ENCODE results near the gene CHAT.
"Not testable (repeated sequence)": the region's sequence is repeated elsewhere in the genome, so short reads cannot be mapped to it uniquely, and the experiment has no call there.

Gene CHAT

GRCh38 chr10:49654036-49654693 is 40.3 kb downstream of the CHAT start:
- DNase-seq: no peak

GRCh38 chr10:49655099-49655498 is 41.3 kb downstream of the CHAT start:
- no peak for DNase-seq

- DNase-seq: no peak
Observed at GRCh38 chr10:49656845-49657493, 43.1 kb downstream of the CHAT start.

- no peak for DNase-seq
Observed at GRCh38 chr10:49657606-49658005, 43.8 kb downstream of the CHAT start.

- DNase-seq: no peak
Observed at GRCh38 chr10:49661140-49661856, 47.5 kb downstream of the CHAT start.

- no peak for DNase-seq
Observed at GRCh38 chr10:49662169-49662830, 48.5 kb downstream of the CHAT start.

- DNase-seq: no peak
Observed at GRCh38 chr10:49663596-49663995, 49.8 kb downstream of the CHAT start.

GRCh38 chr10:49664006-49664841 is 50.4 kb downstream of the CHAT start:
- DNase-seq: no peak

- no peak for DNase-seq
Observed at GRCh38 chr10:49664842-49665355, 51.1 kb downstream of the CHAT start.

- DNase-seq: no peak
Observed at GRCh38 chr10:49666054-49666615, 52.3 kb downstream of the CHAT start.

GRCh38 chr10:49666685-49667084 is 52.8 kb downstream of the CHAT start:
- DNase-seq: no peak

GRCh38 chr10:49667991-49668390 is 54.2 kb downstream of the CHAT start:
- DNase-seq: no peak

- no peak for DNase-seq
Observed at GRCh38 chr10:49668684-49669083, 54.8 kb downstream of the CHAT start.

- DNase-seq: no peak
Observed at GRCh38 chr10:49678827-49679479, 65.1 kb downstream of the CHAT start.

GRCh38 chr10:49679480-49679893 is 65.7 kb downstream of the CHAT start, which contains the start of gene C10orf53:
TSS of gene C10orf53 (plus strand) at chr10:49679651. CDS start at chr10:49679698, 47 bp downstream.
- peak; percentile 46 for DNase-seq

GRCh38 chr10:49682449-49682848 is 68.6 kb downstream of the CHAT start:
- DNase-seq: not testable (repeated sequence)

GRCh38 chr10:49682879-49683278 is 69.0 kb downstream of the CHAT start:
- no peak for DNase-seq

GRCh38 chr10:49686651-49687050 is 72.8 kb downstream of the CHAT start:
- no peak for DNase-seq

GRCh38 chr10:49688261-49688846 is 74.5 kb downstream of the CHAT start:
- no peak for DNase-seq

GRCh38 chr10:49688920-49689319 is 75.1 kb downstream of the CHAT start:
- no peak for DNase-seq
